22Rv1 (cell line): Measurements from ENCODE around the gene DDAH1.

Source experiments
- H3K27ac ChIP-seq: fragments of 450-650 bp; 2 replicates; pipeline ENCODE4 v1.5.1; 2017
- CTCF ChIP-seq: fragments of 450-650 bp; IDR thresholded peaks from 2 replicates; pipeline ENCODE4 v1.5.1; 2017; ENCODE audit warnings: mild to moderate bottlenecking
- ZFX ChIP-seq: fragments of 450-650 bp; IDR thresholded peaks from 2 replicates; pipeline ENCODE4 v1.6.1; 2017; ENCODE audit warnings: antibody characterized with exemption, borderline replicate concordance

Gene DDAH1

GRCh38 chr1:85307987-85308832 is 156.7 kb downstream of the DDAH1 start:
- H3K27ac ChIP-seq = no peak overlapping the region
- no peak for TF ChIP-seq ZFX
- TF ChIP-seq CTCF = peak; percentile 94

GRCh38 chr1:85306236-85306635 is 158.7 kb downstream of the DDAH1 start:
- H3K27ac ChIP-seq = no peak overlapping the region
- no peak for TF ChIP-seq CTCF
- TF ChIP-seq ZFX = no peak

- H3K27ac ChIP-seq = no peak overlapping the region
- TF ChIP-seq ZFX = no peak
- no peak for TF ChIP-seq CTCF
Observed at GRCh38 chr1:85303440-85304162, 161.4 kb downstream of the DDAH1 start.

- H3K27ac ChIP-seq = no peak overlapping the region
- no peak for TF ChIP-seq ZFX
- no peak for TF ChIP-seq CTCF
Observed at GRCh38 chr1:85300140-85300539, 164.8 kb downstream of the DDAH1 start.

- H3K27ac ChIP-seq = peak overlapping the region; percentile 46
- TF ChIP-seq CTCF (no peak), ZFX (no peak)
Observed at GRCh38 chr1:85297855-85298629, 166.9 kb downstream of the DDAH1 start.

- H3K27ac ChIP-seq = peak overlapping the region; percentile 46
- TF ChIP-seq ZFX = no peak
- no peak for TF ChIP-seq CTCF
Observed at GRCh38 chr1:85297538-85297854, 167.5 kb downstream of the DDAH1 start.
